Stimulated activated CD8-positive, alpha-beta memory T cell treated with anti-CD3 and anti-CD28 coated beads, Interleukin-15, amount 100 ng/mL, for 24 hours (primary cell): ENCODE results near the gene TEX264.

Source experiments
- DNase-seq: peaks from one replicate; pipeline ENCODE4 v3.0.0-alpha.2; 2020; ENCODE audit warnings: low read depth

The TEX264 gene

DNA sequence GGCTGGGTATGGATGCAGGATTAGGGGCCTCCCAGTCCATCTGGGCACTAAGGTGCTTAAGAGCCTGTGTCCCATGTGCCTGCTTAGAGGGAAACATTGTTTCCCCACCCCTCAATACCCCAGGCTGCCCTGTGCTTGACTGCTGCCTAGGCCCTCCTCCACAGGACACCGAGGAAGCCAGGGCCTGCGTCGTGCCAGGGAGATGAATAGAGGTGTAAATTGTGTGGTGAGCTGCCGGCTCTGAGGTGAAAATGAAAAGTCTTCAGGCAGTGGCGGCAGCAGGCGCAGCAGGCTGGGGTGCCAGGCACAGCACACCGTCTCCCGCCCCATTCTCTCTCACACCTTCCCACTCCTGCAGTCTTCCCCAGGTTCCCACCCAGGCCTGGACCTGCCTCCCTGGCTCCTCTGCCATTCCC lies 21.9 kb downstream of the TEX264 start:
- no peak for DNase-seq

DNA sequence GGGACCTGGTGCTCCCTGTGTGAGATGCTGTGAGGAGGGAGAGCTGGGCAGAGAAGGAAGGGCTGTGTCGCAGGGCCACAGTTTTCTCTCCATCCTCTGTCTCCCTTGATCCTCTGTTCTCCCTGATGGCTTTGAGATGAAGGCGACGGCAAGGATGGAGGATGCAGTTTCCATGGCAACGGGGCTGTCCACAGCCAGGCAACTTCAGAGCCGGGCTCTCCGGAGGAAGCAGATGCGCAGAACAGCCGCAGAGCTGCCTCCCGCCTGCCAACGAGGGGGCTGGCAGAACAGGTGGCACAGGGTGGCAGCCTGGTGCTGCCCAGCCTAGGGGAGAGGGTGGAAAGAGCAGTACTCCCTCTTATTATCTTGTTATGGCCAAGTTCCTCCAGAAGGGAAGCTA lies 25.9 kb downstream of the TEX264 start:
- DNase-seq, result no peak

- no peak for DNase-seq
These were observed 27.2 kb downstream of the TEX264 start for GRCh38 chr3:51698209-51698608.

DNA sequence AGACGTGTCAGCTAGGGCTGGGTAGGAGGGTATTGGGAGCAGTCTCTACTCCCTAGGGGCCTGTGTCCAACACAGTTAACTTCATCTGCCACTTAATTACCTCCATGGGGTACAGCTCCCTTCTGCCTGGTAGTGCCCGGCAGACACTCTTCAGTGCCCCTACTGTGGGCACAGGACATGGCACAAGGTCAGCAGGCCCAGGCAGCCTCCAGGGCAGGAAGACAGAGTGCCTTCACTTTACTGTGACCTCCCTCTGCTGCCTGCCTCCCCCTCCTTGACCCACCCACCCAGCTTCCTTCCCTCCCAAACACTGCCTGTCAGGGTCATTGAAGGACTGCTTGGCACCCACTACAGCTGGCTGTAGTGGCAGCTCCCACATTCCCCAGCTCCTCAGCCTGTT lies 29.4 kb downstream of the TEX264 start:
- DNase-seq, result no peak

- DNase-seq, result no peak
These were observed 31.1 kb downstream of the TEX264 start for GRCh38 chr3:51702156-51702555.

DNA sequence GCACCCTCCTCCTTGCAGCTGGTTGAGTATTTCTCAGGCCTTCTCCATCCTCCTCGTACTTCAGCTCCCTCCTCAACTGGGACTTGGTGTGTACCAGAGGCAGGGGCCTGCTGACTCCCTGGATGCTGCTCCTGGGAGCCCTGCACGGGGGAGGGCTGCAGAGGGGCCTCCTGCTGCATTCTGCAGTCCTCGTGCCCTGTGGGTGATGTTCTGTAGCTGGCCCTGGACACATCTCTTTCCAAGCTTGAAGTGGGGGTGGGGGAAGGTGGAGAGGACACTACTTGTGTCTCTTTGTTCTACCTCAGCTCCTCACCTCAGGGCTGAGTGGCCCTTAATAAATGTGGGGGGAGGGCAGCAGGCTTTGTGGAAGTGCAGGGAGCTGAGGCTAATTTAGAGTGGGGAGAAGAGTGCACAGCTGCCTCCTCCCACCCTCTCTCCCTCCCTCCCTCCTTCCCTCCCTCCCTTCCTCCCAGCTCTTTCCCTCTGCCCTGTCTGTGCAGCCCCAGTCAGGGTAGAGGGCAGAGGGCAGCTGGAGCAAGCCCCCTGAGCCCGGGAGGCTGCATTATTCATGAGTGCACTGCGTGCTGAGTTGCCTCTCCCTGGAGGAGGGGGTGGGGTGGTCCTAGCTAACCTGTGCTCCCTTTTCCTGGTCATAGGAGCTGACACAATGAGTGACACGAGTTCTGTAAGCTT lies 32.2 kb downstream of the TEX264 start:
- DNase-seq, result no peak

- no peak for DNase-seq
These were observed 32.9 kb downstream of the TEX264 start for GRCh38 chr3:51703761-51704510.

DNA sequence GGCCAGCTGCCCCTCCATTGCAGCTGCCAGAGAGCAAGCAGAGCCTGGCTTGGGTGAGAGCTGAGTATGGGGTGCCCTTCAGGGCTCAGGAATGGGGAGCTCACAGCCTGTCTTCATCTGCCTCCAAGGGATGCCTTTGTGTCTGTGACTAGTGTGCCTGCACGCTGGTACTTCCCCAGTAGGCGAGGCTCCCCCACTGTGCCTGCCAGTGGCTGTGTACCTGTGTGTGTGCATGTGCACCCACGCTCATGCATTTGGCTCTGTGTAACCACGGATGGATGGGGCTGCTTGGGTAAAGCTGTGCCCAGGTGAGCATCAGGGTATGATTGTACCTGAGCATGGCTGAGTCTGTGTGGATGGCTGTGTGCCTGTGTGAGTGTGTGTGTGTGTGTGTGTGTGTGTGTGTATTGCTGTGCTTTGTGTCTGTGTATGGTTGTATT lies 33.5 kb downstream of the TEX264 start:
- no peak for DNase-seq

DNA sequence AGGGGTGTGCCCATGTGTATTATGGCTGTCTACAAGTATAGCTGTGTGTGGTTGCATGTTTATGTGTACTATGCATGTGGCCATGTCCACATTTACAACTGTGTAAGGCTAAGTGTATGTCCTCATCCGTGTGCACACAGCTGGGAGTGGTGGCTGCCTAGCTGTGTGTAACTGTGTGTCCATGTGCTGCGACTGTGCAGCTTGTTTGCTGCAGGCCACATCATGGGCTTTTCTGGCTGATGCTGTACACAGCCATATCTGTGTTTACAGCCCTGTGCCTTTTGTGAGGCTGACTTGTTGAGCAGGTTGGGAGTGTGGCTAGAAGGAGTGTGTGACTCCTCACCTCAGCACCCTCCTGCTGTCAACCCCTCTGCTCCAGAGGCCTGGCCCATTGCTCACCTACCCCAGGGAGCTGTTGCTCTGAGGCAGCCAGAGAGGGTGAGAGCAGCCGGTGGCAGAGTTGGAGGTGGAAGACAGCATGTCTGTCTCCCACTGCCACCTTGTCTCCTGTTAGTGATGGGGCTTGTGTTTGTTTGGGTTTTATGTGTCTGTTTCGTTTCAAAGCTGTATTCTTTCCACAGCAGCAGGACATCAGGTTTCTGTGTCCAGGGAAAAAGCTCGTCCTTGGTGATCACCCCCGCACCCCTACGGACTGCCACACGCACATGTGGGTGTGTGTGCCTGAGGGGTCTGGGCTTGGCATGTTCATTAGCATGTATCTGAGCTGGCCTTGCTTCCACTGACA lies 34.4 kb downstream of the TEX264 start:
- no peak for DNase-seq

GRCh38 chr3:51706021-51706485 lies 35.0 kb downstream of the TEX264 start:
- no peak for DNase-seq

- DNase-seq, result no peak
These were observed 36.0 kb downstream of the TEX264 start, which contains the start of gene GRM2 for GRCh38 chr3:51706788-51707731. TSS of gene GRM2 (plus strand) at chr3:51707068. CDS start at chr3:51708984, 1,916 bp downstream.

DNA sequence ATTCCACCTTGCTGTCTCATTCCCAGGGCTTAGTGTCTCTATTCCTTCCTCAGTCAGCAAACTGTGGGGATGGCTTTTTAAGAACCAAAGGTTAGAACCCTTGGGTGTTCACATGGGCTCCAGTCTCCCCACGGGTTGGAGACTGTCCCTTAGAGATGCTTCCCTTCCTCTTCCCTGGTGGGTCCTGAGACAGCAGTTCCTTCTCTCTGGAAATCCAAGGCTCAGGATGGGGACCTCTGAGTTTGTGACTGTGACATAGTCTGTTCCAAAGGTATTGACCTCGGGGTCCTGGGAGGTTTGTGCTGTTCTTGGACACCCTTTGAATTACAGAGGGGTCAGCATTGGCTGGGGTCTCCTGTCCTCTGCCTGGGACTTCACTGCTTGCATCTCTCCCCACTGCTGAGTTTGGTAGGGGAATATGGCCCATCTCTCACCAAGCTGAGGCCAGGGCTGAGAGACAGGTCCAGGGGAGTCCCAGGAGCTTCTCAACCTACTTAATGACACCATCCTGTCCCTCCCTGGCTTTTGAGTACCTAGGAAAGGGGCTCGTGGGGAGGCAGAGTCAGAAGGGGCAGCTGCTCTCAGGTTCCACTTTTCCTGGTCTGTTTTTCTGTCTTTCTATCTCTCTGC lies 37.3 kb downstream of the TEX264 start:
- DNase-seq, result no peak

DNA sequence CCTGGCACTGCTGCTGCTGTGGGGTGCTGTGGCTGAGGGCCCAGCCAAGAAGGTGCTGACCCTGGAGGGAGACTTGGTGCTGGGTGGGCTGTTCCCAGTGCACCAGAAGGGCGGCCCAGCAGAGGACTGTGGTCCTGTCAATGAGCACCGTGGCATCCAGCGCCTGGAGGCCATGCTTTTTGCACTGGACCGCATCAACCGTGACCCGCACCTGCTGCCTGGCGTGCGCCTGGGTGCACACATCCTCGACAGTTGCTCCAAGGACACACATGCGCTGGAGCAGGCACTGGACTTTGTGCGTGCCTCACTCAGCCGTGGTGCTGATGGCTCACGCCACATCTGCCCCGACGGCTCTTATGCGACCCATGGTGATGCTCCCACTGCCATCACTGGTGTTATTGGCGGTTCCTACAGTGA lies 38.0 kb downstream of the TEX264 start:
- DNase-seq, result no peak

GRCh38 chr3:51709675-51710074 lies 38.6 kb downstream of the TEX264 start:
- DNase-seq, result no peak

DNA sequence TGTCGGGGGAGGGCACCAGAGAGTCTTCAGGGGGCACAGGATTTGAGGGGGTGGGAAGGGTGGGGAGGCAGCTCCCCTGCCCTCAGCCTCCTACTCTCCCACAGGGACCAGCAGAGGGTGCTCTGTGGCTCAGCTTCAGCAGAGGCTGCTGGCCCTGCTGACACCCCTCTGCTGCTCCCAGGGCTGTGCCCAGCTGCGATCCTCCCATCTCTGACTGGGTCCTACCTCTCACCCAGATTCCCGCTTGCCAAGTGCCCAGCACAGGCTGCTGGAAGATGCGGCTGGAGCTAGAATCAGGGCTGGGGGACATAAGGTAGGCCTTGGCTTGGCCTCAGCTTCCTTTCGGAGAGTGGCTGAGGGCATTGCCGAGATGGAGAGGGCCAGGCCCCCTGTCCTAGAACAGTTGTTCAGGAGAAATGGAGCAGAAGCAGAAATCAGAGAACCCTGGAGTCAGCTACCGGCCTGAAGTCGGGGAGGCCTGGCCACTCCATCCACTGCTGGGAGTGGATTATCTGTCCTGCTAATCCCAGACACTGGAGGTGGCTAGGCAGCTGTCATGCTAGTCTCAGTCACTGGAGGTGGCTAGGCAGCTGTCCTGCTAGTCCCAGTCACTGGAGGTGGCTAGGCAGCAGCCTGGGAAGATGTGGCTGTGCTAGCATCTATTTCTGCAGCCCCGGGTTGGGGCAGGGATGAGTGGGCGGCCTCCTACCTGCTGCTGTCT lies 39.7 kb downstream of the TEX264 start:
- DNase-seq, result no peak

GRCh38 chr3:51711352-51712037 lies 40.4 kb downstream of the TEX264 start:
- no peak for DNase-seq

GRCh38 chr3:51712038-51712420 lies 41.0 kb downstream of the TEX264 start:
- DNase-seq, result no peak

- no peak for DNase-seq
These were observed 41.5 kb downstream of the TEX264 start for GRCh38 chr3:51712511-51712931.

DNA sequence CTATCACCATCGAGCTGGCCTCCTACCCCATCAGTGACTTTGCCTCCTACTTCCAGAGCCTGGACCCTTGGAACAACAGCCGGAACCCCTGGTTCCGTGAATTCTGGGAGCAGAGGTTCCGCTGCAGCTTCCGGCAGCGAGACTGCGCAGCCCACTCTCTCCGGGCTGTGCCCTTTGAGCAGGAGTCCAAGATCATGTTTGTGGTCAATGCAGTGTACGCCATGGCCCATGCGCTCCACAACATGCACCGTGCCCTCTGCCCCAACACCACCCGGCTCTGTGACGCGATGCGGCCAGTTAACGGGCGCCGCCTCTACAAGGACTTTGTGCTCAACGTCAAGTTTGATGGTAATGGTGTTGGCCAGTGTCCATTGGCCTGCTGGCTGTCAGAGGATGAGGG lies 41.9 kb downstream of the TEX264 start:
- no peak for DNase-seq
